HepG2 (cell line): Measurements from ENCODE around the gene ATN1. TPM values are rescaled to one million over a fixed set of nuclear protein-coding genes. Genes with fewer than 3 reads are reported as not detected.
A peak's percentile ranks its signal among the peaks of the same experiment; 100 is the strongest.

Experiments
- ATAD3A ChIP-seq: sonication (generic); formaldehyde crosslinking; IDR thresholded peaks from 2 replicates; pipeline ENCODE4 v1.4.0; 2020; ENCODE audit warnings: missing genetic modification reagents
- DZIP1 ChIP-seq: sonication (generic); formaldehyde crosslinking; IDR thresholded peaks from 2 replicates; pipeline ENCODE4 v1.5.0; 2020; ENCODE audit warnings: mild to moderate bottlenecking, missing genetic modification reagents
- FOXA3 ChIP-seq: IDR thresholded peaks from 2 replicates; pipeline ENCODE4 v1.6.1; 2016; ENCODE audit warnings: missing genetic modification reagents, missing compliant biosample characterization
- FUBP1 ChIP-seq: sonication (generic); formaldehyde crosslinking; IDR thresholded peaks from 2 replicates; pipeline ENCODE4 v1.5.1; 2020; ENCODE audit warnings: missing genetic modification reagents, mild to moderate bottlenecking, borderline replicate concordance
- GMEB1 ChIP-seq: sonication (generic); formaldehyde crosslinking; IDR thresholded peaks from 2 replicates; pipeline ENCODE4 v1.5.1; 2020; ENCODE audit warnings: missing genetic modification reagents, mild to moderate bottlenecking, borderline replicate concordance
- HNRNPUL1 ChIP-seq: fragments of 200-400 bp; formaldehyde crosslinking; IDR thresholded peaks from 2 replicates; pipeline ENCODE4 v1.6.1; 2017; ENCODE audit warnings: low read depth, mild to moderate bottlenecking, low read length, moderate library complexity
- KLF11 ChIP-seq: IDR thresholded peaks from 2 replicates; pipeline ENCODE4 v1.6.1; 2016; ENCODE audit warnings: missing compliant biosample characterization
- NFYB ChIP-seq: sonication (generic); formaldehyde crosslinking; IDR thresholded peaks from 2 replicates; pipeline ENCODE4 v1.4.0; 2020; ENCODE audit warnings: missing genetic modification reagents
- POLR2AphosphoS2 ChIP-seq: IDR thresholded peaks from 2 replicates; pipeline ENCODE4 v1.6.1; 2011; ENCODE audit warnings: low read depth, low read length, improper control_type of control experiment
- PRDM10 ChIP-seq: sonication (generic); formaldehyde crosslinking; IDR thresholded peaks from 2 replicates; pipeline ENCODE4 v1.4.0; 2020; ENCODE audit warnings: low read depth, missing genetic modification reagents
- ZBTB26 ChIP-seq: IDR thresholded peaks from 2 replicates; pipeline ENCODE4 v1.6.1; 2016; ENCODE audit warnings: missing compliant biosample characterization, missing genetic modification reagents, borderline replicate concordance
- ZNF432 ChIP-seq: sonication (generic); formaldehyde crosslinking; IDR thresholded peaks from 2 replicates; pipeline ENCODE4 v1.5.0; 2020; ENCODE audit warnings: missing genetic modification reagents, mild to moderate bottlenecking, borderline replicate concordance
- ZNF770 ChIP-seq: sonication (generic); formaldehyde crosslinking; IDR thresholded peaks from 2 replicates; pipeline ENCODE4 v1.5.0; 2020; ENCODE audit warnings: mild to moderate bottlenecking, missing genetic modification reagents
- polyA plus RNA-seq, 8 experiments: library from polyadenylated mRNA; depleted of rRNA in 3 of 8; stranded (reverse) in 7 of 8; unstranded in 1 of 8; fragments of >200 nt; fragmentation: Illumina TruSeq in 4 of 8; extraction: Trizol in 4 of 8; gene quantifications; 2 replicates each; pipeline versions ENCODE4 v1.2.1 to v1.2.3, GENCODE V29; 2011 to 2016; ENCODE audit warnings: low read depth in 4 of 8, missing spikeins in 1 of 8, mixed read lengths in 1 of 8; ENCODE audit not compliant: insufficient read depth in 1 of 8
- total RNA-seq, 5 experiments: library from RNA; depleted of rRNA; stranded (reverse); fragments of >200 nt; fragmentation: Illumina TruSeq; extraction: Trizol; gene quantifications; 2 replicates each; pipeline ENCODE4 v1.2.3, GENCODE V29; 2016; ENCODE audit warnings: low read depth in 1 of 5

The ATN1 gene
- total and polyA plus RNA-seq, 2 of the 13 experiments (the other 11 are each of a cell fraction or from before 2014, with no cell fraction given) = 2.1 to 8.6 TPM

- TF ChIP-seq PRDM10 (CRISPR knock-in tag) (0 out of 2 replicates have a peak, but pooled peaks have one; percentile 8), ZNF432 (CRISPR knock-in tag) (no peak), GMEB1 (CRISPR knock-in tag) (peak; percentile 93), FOXA3 (CRISPR knock-in tag) (peak; percentile 77; the same call in 1 of the 2 replicates), HNRNPUL1 (no peak), KLF11 (no peak), POLR2AphosphoS2 (no peak), ATAD3A (no peak), NFYB (CRISPR knock-in tag) (no peak), FUBP1 (CRISPR knock-in tag) (no peak), DZIP1 (CRISPR knock-in tag) (no peak), ZNF770 (CRISPR knock-in tag) (peak; percentile 7; the same call in 1 of the 2 replicates), ZBTB26 (CRISPR knock-in tag) (no peak)
Measured at GRCh38 chr12:6890789-6891645, 36.7 kb upstream of the ATN1 start (continued).
